Lower lobe of right lung (tissue), 2 donors: ENCODE data around the gene LRP1B. TPM values are rescaled to one million over a fixed set of nuclear protein-coding genes. Genes with fewer than 3 reads are reported as not detected.

ENCODE experiments used
- ATAC-seq, 2 donors: fragments of 200-7000 bp; cut with Tn5 transposase; one replicate each; pipeline ENCODE4 v1.9.1; 2020 to 2022; ENCODE audit warnings: mild to moderate bottlenecking in 2 of 2, moderate library complexity in 2 of 2
- DNase-seq: peaks from one replicate; pipeline ENCODE4 v3.0.0-alpha.2; 2020
- H3K27ac ChIP-seq: fragments of 200-600 bp; one replicate; pipeline ENCODE4 v1.8.0; 2022
- H3K27me3 ChIP-seq: fragments of 200-600 bp; one replicate; pipeline ENCODE4 v1.8.0; 2022; ENCODE audit warnings: low read depth
- H3K36me3 ChIP-seq: fragments of 200-600 bp; one replicate; pipeline ENCODE4 v1.8.0; 2022; ENCODE audit warnings: mild to moderate bottlenecking
- H3K4me1 ChIP-seq: fragments of 200-600 bp; one replicate; pipeline ENCODE4 v1.8.0; 2022
- H3K4me3 ChIP-seq: fragments of 200-600 bp; one replicate; pipeline ENCODE4 v1.8.0; 2022; ENCODE audit warnings: mild to moderate bottlenecking
- H3K9me3 ChIP-seq: fragments of 200-600 bp; one replicate; pipeline ENCODE4 v1.8.0; 2022
- CTCF ChIP-seq: fragments of 200-600 bp; IDR thresholded peaks from one replicate; pipeline ENCODE4 v1.8.0; 2022; ENCODE audit warnings: antibody characterized with exemption, mild to moderate bottlenecking
- intact Hi-C: fragments of 100-400 bp; cut with DNase I; formaldehyde crosslinking; loops from one replicate; pipeline ENCODE4 v1.11.0; 2022
- total RNA-seq: library from RNA; stranded (reverse); fragmentation: NEBNext Ultra II Directional; extraction: Animal tissue kit (Norgen Biotek cat#: 25700); gene quantifications from one replicate; pipeline ENCODE4 v1.2.1, GENCODE V29; 2021
- donor health status: DM: no; HTN: yes; CAD: no; lungs with severe emphysema.

The LRP1B gene
- total RNA-seq, 1 donor from 2014 or later = 0.09 TPM

GRCh38 chr2:141941210-141941714 is 189.6 kb downstream of the LRP1B start:
- Histone ChIP-seq H3K27me3 (no peaks in the 10 kb centered on the region), H3K4me3 (no peak overlapping the region), H3K27ac (no peak overlapping the region), H3K9me3 (peaks cover 5% of the 10 kb centered on the region), H3K36me3 (no peaks in the 10 kb centered on the region), H3K4me1 (no peaks in the 10 kb centered on the region)
- DNase-seq = no peak
- TF ChIP-seq CTCF = no peak
- ATAC-seq = no peak
- intact Hi-C loops = no loop called here

GRCh38 chr2:141940709-141941108 is 190.1 kb downstream of the LRP1B start:
- Histone ChIP-seq H3K36me3 (no peaks in the 10 kb centered on the region), H3K9me3 (peaks cover 5% of the 10 kb centered on the region), H3K4me3 (no peak overlapping the region), H3K27me3 (no peaks in the 10 kb centered on the region), H3K4me1 (no peaks in the 10 kb centered on the region), H3K27ac (no peak overlapping the region)
- intact Hi-C loops = no loop called here
- ATAC-seq = no peak
- TF ChIP-seq CTCF = no peak
- no peak for DNase-seq

GRCh38 chr2:141933226-141933625 is 197.6 kb downstream of the LRP1B start:
- ATAC-seq = no peak
- H3K9me3 ChIP-seq = peaks cover 5% of the 10 kb centered on the region
- no peak overlapping the region for H3K27ac ChIP-seq
- H3K4me1 ChIP-seq = no peaks in the 10 kb centered on the region
- no peak for TF ChIP-seq CTCF
- H3K36me3 ChIP-seq = no peaks in the 10 kb centered on the region
- no peaks in the 10 kb centered on the region for H3K27me3 ChIP-seq
- H3K4me3 ChIP-seq = no peak overlapping the region
- no peak for DNase-seq
- intact Hi-C loops = no loop called here

GRCh38 chr2:141932261-141932660 is 198.6 kb downstream of the LRP1B start:
- Histone ChIP-seq H3K4me3 (no peak overlapping the region), H3K4me1 (no peaks in the 10 kb centered on the region), H3K27ac (no peak overlapping the region), H3K9me3 (no peaks in the 10 kb centered on the region), H3K27me3 (no peaks in the 10 kb centered on the region), H3K36me3 (no peaks in the 10 kb centered on the region)
- intact Hi-C loops = no loop called here
- DNase-seq (no peak), ATAC-seq (no peak)
- TF ChIP-seq CTCF = no peak

- DNase-seq = no peak
- no peak for ATAC-seq
- no peaks in the 10 kb centered on the region for H3K27me3 ChIP-seq
- intact Hi-C loops = no loop called here
- no peaks in the 10 kb centered on the region for H3K4me1 ChIP-seq
- no peak overlapping the region for H3K27ac ChIP-seq
- no peaks in the 10 kb centered on the region for H3K9me3 ChIP-seq
- TF ChIP-seq CTCF = no peak
- no peaks in the 10 kb centered on the region for H3K36me3 ChIP-seq
- no peak overlapping the region for H3K4me3 ChIP-seq
Observed at GRCh38 chr2:141931797-141932196, 199.0 kb downstream of the LRP1B start.

- Histone ChIP-seq H3K36me3 (no peaks in the 10 kb centered on the region), H3K9me3 (no peaks in the 10 kb centered on the region), H3K4me3 (no peak overlapping the region), H3K4me1 (no peaks in the 10 kb centered on the region), H3K27me3 (no peaks in the 10 kb centered on the region), H3K27ac (no peak overlapping the region)
- TF ChIP-seq CTCF = no peak
- ATAC-seq = no peak
- intact Hi-C loops = no loop called here
- no peak for DNase-seq
Observed at GRCh38 chr2:141930803-141931202, 200.0 kb downstream of the LRP1B start.
